Activated B cell treated with CpG ODN at 0.5 μM for 24 hours (primary cell): ENCODE measurements around the gene WDR76. TPM values are rescaled to one million over a fixed set of nuclear protein-coding genes. Genes with fewer than 3 reads are reported as not detected.
A peak's percentile ranks its signal among the peaks of the same experiment; 100 is the strongest.

Source experiments
- ATAC-seq: fragments of 200-7000 bp; cut with Tn5 transposase; one replicate; pipeline ENCODE4 v1.10.0; 2021; ENCODE audit warnings: low read depth, mild to moderate bottlenecking, moderate library complexity
- CTCF ChIA-PET: fragments of 350-600 bp; sonication (Branson Sonifier 250); formaldehyde crosslinking; loops from one replicate; lab custom pipeline; 2021; ENCODE audit warnings: antibody characterized with exemption; lab: Charles Lee
- POLR2A ChIA-PET: fragments of 350-600 bp; sonication (Branson Sonifier 250); formaldehyde crosslinking; loops from one replicate; lab custom pipeline; 2021; ENCODE audit warnings: antibody characterized with exemption; lab: Charles Lee
- DNase-seq: peaks from one replicate; pipeline ENCODE4 v3.0.0; 2022
- H3K27ac Mint-ChIP-seq: one replicate; pipeline ENCODE4 v1.8.0; 2020; ENCODE audit warnings: mixed read lengths
- H3K27me3 Mint-ChIP-seq: one replicate; pipeline ENCODE4 v1.8.0; 2021; ENCODE audit warnings: mixed read lengths
- H3K36me3 Mint-ChIP-seq: one replicate; pipeline ENCODE4 v1.8.0; 2021; ENCODE audit warnings: low read depth, mixed read lengths
- H3K4me1 Mint-ChIP-seq: one replicate; pipeline ENCODE4 v1.8.0; 2021; ENCODE audit warnings: mixed read lengths
- H3K4me3 Mint-ChIP-seq: one replicate; pipeline ENCODE4 v1.8.0; 2020; ENCODE audit warnings: mild to moderate bottlenecking, mixed read lengths
- H3K9me3 Mint-ChIP-seq: one replicate; pipeline ENCODE4 v1.8.0; 2020; ENCODE audit warnings: mixed read lengths
- intact Hi-C: fragments of 100-400 bp; cut with micrococcal nuclease; formaldehyde crosslinking; loops from one replicate; pipeline ENCODE4 v1.15.1; 2024
- total RNA-seq: library from RNA; stranded (reverse); gene quantifications from 2 replicates; pipeline ENCODE4 v1.2.3, GENCODE V29; 2022
- TF ChIP-seq, protein P1 (sequence below): fragments of 200-600 bp; IDR thresholded peaks from one replicate; pipeline ENCODE4 v1.8.0; 2022; ENCODE audit warnings: antibody characterized with exemption, mild to moderate bottlenecking

The WDR76 gene
- total RNA-seq, 1 donor from 2014 or later: 15.1 TPM

DNA sequence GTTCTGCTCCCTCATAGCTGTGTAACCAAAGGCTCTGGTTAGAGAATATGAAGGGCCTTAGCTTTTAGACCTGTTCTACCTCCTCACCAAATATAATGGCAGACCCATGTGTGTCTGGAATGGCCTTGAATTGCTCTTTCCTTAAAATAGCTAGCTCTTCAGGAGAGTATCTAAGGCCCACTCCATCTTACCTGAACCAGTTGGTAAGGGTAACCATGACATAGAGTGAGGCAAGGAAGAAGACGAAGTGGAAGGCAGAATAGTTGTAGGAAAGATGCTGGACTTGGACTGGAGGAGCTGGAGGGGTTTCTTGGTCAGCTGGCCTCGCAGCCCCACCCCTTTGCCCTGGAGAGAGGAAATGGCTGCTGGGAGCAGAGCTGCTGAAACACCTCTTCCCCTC is 31.6 kb upstream of the WDR76 start:
- H3K4me3 Mint-ChIP-seq: no peak overlapping the region
- POLR2A ChIA-PET: interaction anchor here (0.8 to 18.0 kb wide), 3 partner anchors 9 to 21 kb away, joined by 3 to 509 read pairs (median 55); partner anchors contain the start of gene ELL3
- H3K27ac Mint-ChIP-seq: peak overlapping the region; percentile 41
- intact Hi-C loops: no loop called here
- ATAC-seq: no peak
- no peak for DNase-seq
- H3K27me3 Mint-ChIP-seq: no peaks in the 10 kb centered on the region
- CTCF ChIA-PET: interaction anchor here (1.2 to 1.5 kb wide), 2 partner anchors 18 to 25 kb away, joined by 3 to 5 read pairs; partner anchors contain the start of gene ELL3
- TF ChIP-seq, protein P1, sequence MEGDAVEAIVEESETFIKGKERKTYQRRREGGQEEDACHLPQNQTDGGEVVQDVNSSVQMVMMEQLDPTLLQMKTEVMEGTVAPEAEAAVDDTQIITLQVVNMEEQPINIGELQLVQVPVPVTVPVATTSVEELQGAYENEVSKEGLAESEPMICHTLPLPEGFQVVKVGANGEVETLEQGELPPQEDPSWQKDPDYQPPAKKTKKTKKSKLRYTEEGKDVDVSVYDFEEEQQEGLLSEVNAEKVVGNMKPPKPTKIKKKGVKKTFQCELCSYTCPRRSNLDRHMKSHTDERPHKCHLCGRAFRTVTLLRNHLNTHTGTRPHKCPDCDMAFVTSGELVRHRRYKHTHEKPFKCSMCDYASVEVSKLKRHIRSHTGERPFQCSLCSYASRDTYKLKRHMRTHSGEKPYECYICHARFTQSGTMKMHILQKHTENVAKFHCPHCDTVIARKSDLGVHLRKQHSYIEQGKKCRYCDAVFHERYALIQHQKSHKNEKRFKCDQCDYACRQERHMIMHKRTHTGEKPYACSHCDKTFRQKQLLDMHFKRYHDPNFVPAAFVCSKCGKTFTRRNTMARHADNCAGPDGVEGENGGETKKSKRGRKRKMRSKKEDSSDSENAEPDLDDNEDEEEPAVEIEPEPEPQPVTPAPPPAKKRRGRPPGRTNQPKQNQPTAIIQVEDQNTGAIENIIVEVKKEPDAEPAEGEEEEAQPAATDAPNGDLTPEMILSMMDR: no peak
- H3K4me1 Mint-ChIP-seq: peaks cover 79% of the 10 kb centered on the region
- H3K9me3 Mint-ChIP-seq: peaks cover under 1% of the 10 kb centered on the region
- peaks cover 73% of the 10 kb centered on the region for H3K36me3 Mint-ChIP-seq

DNA sequence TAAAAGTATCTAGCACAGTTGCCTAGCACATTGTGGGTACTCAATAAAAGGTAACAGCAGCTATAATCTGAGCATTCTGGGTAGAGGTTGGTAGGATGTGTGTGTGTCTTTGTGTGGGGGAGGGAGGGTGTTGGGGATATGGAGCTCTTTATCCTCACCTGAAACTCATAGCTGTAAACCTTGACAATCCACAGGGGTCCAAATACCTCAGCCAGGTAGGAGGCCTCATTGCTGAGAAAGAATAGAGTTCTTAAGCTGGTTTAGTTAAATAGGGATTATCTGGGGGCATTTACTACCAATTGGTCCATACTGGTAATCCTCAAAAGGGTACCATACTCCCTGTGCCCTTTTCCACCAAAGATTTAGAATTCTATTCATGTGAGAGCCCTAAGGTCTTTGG is 30.8 kb upstream of the WDR76 start:
- Mint-ChIP-seq H3K27me3 (no peaks in the 10 kb centered on the region), H3K36me3 (peaks cover 80% of the 10 kb centered on the region), H3K27ac (no peak overlapping the region), H3K9me3 (peaks cover 2% of the 10 kb centered on the region), H3K4me1 (peaks cover 84% of the 10 kb centered on the region), H3K4me3 (no peak overlapping the region)
- TF ChIP-seq, protein P1: no peak
- ATAC-seq: no peak
- intact Hi-C loops: no loop called here
- CTCF ChIA-PET: interaction anchor here (0.7 to 1.5 kb wide), 2 partner anchors 14 to 19 kb away, joined by 3 to 5 read pairs; partner anchors contain the start of gene ELL3
- POLR2A ChIA-PET: interaction anchor here (0.7 to 18.0 kb wide), 3 partner anchors 13 to 638 kb away, joined by 5 to 509 read pairs (median 55); partner anchors contain the start of gene ELL3
- no peak for DNase-seq

DNA sequence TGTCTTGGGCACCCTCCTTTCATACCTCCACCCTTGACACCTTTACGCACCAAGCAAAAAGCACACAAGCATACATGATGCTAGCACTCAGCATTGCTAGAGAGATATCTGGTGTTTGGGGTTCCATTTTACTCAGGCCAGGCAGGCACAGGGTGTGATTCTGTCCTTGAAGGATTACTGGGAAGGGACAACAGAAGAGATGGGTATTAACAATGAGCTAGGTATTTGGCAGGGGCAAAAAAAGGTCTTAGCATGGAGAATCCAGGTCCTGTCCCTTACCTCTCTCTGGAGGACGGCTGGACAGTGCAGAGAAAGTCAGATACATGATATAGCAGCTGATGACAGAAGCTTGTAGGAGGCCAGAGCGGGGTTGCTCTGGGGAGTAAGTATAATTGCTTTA is 30.2 kb upstream of the WDR76 start:
- intact Hi-C loops: no loop called here
- no peak for ATAC-seq
- CTCF ChIA-PET: interaction anchor here (0.7 to 1.8 kb wide), 3 partner anchors 14 to 25 kb away, joined by 3 to 6 read pairs (median 3); partner anchors contain the start of gene ELL3
- Mint-ChIP-seq H3K27me3 (no peaks in the 10 kb centered on the region), H3K4me1 (peaks cover 84% of the 10 kb centered on the region), H3K9me3 (peaks cover 2% of the 10 kb centered on the region), H3K4me3 (no peak overlapping the region), H3K36me3 (peaks cover 82% of the 10 kb centered on the region), H3K27ac (peak overlapping the region; percentile 75)
- no peak for DNase-seq
- TF ChIP-seq, protein P1: no peak
- POLR2A ChIA-PET: interaction anchor here (0.7 to 18.0 kb wide), 5 partner anchors 7 to 639 kb away, joined by 3 to 509 read pairs (median 5); partner anchors contain the start of gene ELL3

- H3K4me1 Mint-ChIP-seq: peaks cover 63% of the 10 kb centered on the region
- no peaks in the 10 kb centered on the region for H3K27me3 Mint-ChIP-seq
- CTCF ChIA-PET: interaction anchor here (2.2 kb wide), 1 partner anchor 22 kb away, joined by 8 read pairs; the partner anchor contains the start of gene ELL3
- intact Hi-C loops: no loop called here
- DNase-seq: no peak
- peak overlapping the region; percentile 11 for H3K4me3 Mint-ChIP-seq
- peak overlapping the region; percentile 96 for H3K27ac Mint-ChIP-seq
- TF ChIP-seq, protein P1: no peak
- H3K9me3 Mint-ChIP-seq: peaks cover 2% of the 10 kb centered on the region
- ATAC-seq: no peak
- peaks cover 68% of the 10 kb centered on the region for H3K36me3 Mint-ChIP-seq
- POLR2A ChIA-PET: interaction anchor here (1.2 to 18.0 kb wide), 6 partner anchors 9 to 53 kb away, joined by 4 to 509 read pairs (median 24); partner anchors contain the start of genes ELL3, PDIA3 and SERF2
Observed at GRCh38 chr15:43799209-43799944, 27.4 kb upstream of the WDR76 start.

DNA sequence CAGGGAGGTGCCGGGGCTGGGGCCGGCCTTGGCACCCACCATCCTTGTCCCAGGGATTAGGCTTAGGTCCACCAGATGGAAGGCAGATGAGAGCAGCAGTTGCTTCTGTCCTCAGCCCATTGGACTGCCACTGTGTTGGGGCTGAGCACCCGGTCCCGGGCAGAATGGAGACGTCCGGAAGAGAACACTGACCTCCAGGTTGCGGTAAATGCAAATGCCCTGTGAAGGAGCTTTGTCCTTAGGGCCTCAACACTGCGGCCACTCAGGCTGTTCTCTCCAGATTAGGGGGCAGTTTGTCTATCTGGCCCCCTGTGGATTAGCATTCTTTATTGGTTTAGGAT is 26.9 kb upstream of the WDR76 start, which contains the start of gene SERINC4:
Gene SERINC4, minus strand, starts transcription at position 276 of the 341 bp plus-strand sequence. Its CDS starts 234 bp downstream, at position 42.
- Mint-ChIP-seq H3K27ac (peak within 1 kb of the TSS; percentile 96), H3K4me1 (peaks cover 57% of the 10 kb centered on the region), H3K27me3 (no peaks in the 10 kb centered on the region), H3K36me3 (peaks cover 68% of the 10 kb centered on the region), H3K9me3 (peaks cover 2% of the 10 kb centered on the region), H3K4me3 (peak within 1 kb of the TSS; percentile 98)
- CTCF ChIA-PET: interaction anchor here (1.1 to 2.2 kb wide), 3 partner anchors 9 to 25 kb away, joined by 3 to 8 read pairs (median 5); partner anchors contain the start of genes ELL3 and MFAP1
- ATAC-seq: no peak
- TF ChIP-seq, protein P1: no peak
- intact Hi-C loops: loop anchor here (1.0 to 2.0 kb wide), 4 partner anchors 8 to 25 kb away; partner anchors contain the start of genes ELL3, MFAP1 and SERF2
- no peak for DNase-seq
- POLR2A ChIA-PET: interaction anchor here (0.8 to 18.0 kb wide), 10 partner anchors 9 to 56 kb away, joined by 3 to 509 read pairs (median 9); partner anchors contain the start of genes ELL3, MFAP1, PDIA3 and SERF2
